PFSK-1 (cell line): ENCODE measurements around the gene UST.

Experiments used
- FOXP2 ChIP-seq: optimal IDR thresholded peaks from 2 replicates; pipeline ENCODE3; 2011; ENCODE audit warnings: borderline replicate concordance, control low read depth, inconsistent platforms; ENCODE audit not compliant: insufficient read depth; ENCODE audit errors: extremely low read length, extremely low read depth
- POLR2AphosphoS5 ChIP-seq: IDR thresholded peaks from 2 replicates; pipeline ENCODE4 v1.6.1; 2012; ENCODE audit warnings: low read depth, mild to moderate bottlenecking, control low read depth, low read length, moderate library complexity
- REST ChIP-seq, 2 experiments: IDR thresholded peaks; 2 replicates each; pipeline versions ENCODE4 v1.6.1 to v1.8.0; 2011 to 2012; ENCODE audit warnings: low read depth in 2 of 2, low read length in 2 of 2, control low read depth in 1 of 2, inconsistent platforms in 1 of 2, mild to moderate bottlenecking in 1 of 2, moderate library complexity in 1 of 2; ENCODE audit not compliant: insufficient read depth in 1 of 2
- SIN3A ChIP-seq: IDR thresholded peaks from 2 replicates; pipeline ENCODE4 v1.6.1; 2012; ENCODE audit warnings: mild to moderate bottlenecking, low read length, moderate library complexity, borderline replicate concordance; ENCODE audit not compliant: insufficient read depth
- TAF1 ChIP-seq: IDR thresholded peaks from 2 replicates; pipeline ENCODE4 v1.6.1; 2012; ENCODE audit warnings: low read length, control low read depth, borderline replicate concordance; ENCODE audit not compliant: insufficient read depth

- TF ChIP-seq POLR2AphosphoS5 (no peak), FOXP2 (no peak), REST (IDR thresholded peaks at IDR 0.05; ENCODE audit: insufficient read depth in 1 of 2, low read depth in 2 of 2, low read length in 2 of 2) (no peak), TAF1 (no peak), SIN3A (no peak)
These were observed 144.6 kb downstream of the UST start for GRCh38 chr6:148891405-148891783.
